SK-N-SH (cell line): ENCODE measurements around the gene BIN2.
A peak's percentile ranks its signal among the peaks of the same experiment; 100 is the strongest.

Source experiments
- MXI1 ChIP-seq: IDR thresholded peaks from 2 replicates; pipeline ENCODE4 v1.6.1; 2012; ENCODE audit warnings: mild to moderate bottlenecking, low read depth, low read length, improper control_type of control experiment
- SIN3A ChIP-seq: IDR thresholded peaks from 2 replicates; pipeline ENCODE4 v1.6.1; 2012; ENCODE audit warnings: low read depth, mild to moderate bottlenecking, low read length, moderate library complexity, borderline replicate concordance
- YY1 ChIP-seq: IDR thresholded peaks from 2 replicates; pipeline ENCODE4 v1.4.0; 2012; ENCODE audit warnings: low read depth, mild to moderate bottlenecking
- TF ChIP-seq, protein P1 (sequence below): fragments of 200-600 bp; sonication (generic); IDR thresholded peaks from 2 replicates; pipeline ENCODE4 v1.6.1; 2017; ENCODE audit warnings: antibody characterized with exemption, mild to moderate bottlenecking, moderate library complexity
- TF ChIP-seq, protein P2 (sequence below): IDR thresholded peaks from 2 replicates; pipeline ENCODE4 v1.6.1; 2012; ENCODE audit warnings: mild to moderate bottlenecking, low read depth, low read length, moderate library complexity

DNA sequence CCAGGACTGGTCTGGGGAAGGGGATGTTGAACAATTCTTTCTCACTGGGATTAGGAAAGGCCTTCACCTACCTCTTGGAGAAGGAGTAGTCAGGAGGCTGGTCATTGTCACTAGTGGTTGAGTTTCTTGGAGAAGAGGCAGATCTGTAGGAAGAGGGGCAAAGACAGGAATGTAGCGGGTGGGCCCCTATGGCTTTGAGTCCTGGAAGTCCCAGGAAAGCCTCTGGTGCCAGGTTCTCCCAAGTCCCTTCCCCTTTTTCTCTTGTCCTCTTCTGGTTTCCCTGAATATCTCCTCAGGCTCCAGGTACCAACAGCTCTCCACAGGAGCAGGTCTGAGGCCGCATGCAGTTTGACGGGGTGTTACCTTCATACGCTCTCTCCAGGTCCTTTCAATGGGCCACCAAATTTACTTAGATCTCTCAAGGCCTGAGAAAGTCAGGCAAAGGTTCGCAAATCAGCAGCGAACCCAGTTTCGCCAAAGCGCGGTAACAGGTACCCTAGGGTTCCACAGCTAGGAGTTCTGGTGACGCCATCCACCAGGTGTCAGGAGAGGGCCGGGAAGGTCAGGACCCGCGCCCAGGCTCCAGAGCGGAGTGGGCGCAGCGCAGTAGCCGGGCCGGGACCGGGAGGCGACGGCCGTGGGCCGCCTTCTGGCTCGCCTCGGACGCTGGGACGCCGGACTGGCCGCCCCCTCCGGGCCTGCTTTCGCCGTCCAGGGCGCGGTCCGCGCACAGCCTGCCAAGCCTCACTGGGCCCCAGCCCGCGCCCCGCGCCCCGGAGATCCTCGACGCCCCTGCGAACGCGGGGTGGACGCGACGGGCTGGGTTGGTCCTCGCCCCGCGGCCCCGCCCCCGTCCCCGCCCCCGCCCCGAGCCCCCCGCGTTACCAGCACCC, 54.6 kb downstream of the BIN2 start:
- TF ChIP-seq, protein P1, sequence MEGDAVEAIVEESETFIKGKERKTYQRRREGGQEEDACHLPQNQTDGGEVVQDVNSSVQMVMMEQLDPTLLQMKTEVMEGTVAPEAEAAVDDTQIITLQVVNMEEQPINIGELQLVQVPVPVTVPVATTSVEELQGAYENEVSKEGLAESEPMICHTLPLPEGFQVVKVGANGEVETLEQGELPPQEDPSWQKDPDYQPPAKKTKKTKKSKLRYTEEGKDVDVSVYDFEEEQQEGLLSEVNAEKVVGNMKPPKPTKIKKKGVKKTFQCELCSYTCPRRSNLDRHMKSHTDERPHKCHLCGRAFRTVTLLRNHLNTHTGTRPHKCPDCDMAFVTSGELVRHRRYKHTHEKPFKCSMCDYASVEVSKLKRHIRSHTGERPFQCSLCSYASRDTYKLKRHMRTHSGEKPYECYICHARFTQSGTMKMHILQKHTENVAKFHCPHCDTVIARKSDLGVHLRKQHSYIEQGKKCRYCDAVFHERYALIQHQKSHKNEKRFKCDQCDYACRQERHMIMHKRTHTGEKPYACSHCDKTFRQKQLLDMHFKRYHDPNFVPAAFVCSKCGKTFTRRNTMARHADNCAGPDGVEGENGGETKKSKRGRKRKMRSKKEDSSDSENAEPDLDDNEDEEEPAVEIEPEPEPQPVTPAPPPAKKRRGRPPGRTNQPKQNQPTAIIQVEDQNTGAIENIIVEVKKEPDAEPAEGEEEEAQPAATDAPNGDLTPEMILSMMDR = peak; percentile 55
- TF ChIP-seq, protein P2, sequence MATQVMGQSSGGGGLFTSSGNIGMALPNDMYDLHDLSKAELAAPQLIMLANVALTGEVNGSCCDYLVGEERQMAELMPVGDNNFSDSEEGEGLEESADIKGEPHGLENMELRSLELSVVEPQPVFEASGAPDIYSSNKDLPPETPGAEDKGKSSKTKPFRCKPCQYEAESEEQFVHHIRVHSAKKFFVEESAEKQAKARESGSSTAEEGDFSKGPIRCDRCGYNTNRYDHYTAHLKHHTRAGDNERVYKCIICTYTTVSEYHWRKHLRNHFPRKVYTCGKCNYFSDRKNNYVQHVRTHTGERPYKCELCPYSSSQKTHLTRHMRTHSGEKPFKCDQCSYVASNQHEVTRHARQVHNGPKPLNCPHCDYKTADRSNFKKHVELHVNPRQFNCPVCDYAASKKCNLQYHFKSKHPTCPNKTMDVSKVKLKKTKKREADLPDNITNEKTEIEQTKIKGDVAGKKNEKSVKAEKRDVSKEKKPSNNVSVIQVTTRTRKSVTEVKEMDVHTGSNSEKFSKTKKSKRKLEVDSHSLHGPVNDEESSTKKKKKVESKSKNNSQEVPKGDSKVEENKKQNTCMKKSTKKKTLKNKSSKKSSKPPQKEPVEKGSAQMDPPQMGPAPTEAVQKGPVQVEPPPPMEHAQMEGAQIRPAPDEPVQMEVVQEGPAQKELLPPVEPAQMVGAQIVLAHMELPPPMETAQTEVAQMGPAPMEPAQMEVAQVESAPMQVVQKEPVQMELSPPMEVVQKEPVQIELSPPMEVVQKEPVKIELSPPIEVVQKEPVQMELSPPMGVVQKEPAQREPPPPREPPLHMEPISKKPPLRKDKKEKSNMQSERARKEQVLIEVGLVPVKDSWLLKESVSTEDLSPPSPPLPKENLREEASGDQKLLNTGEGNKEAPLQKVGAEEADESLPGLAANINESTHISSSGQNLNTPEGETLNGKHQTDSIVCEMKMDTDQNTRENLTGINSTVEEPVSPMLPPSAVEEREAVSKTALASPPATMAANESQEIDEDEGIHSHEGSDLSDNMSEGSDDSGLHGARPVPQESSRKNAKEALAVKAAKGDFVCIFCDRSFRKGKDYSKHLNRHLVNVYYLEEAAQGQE = no peak
- TF ChIP-seq YY1 (no peak), SIN3A (no peak), MXI1 (no peak)
